GM10266 (cell line): ENCODE data around the gene NOVA2.

Experiments used
- DNase-seq: peaks from one replicate; pipeline ENCODE4 v3.0.0; 2012; ENCODE audit errors: extremely low spot score
- CTCF ChIP-seq: IDR thresholded peaks from 2 replicates; pipeline ENCODE4 v1.5.1; 2012; ENCODE audit warnings: mild to moderate bottlenecking, low read depth; ENCODE audit not compliant: control insufficient read depth, insufficient read depth; ENCODE audit errors: missing control alignments

NOVA2 gene

GRCh38 chr19:45906221-45906620 lies 67.4 kb downstream of the NOVA2 start:
- DNase-seq = no peak
- TF ChIP-seq CTCF = no peak

- TF ChIP-seq CTCF = no peak
- DNase-seq = no peak
Observed at GRCh38 chr19:45905011-45905410, 68.7 kb downstream of the NOVA2 start.

GRCh38 chr19:45902651-45903625 lies 70.7 kb downstream of the NOVA2 start:
- DNase-seq = peak; percentile 100

GRCh38 chr19:45901912-45902650 lies 71.6 kb downstream of the NOVA2 start, which contains the start of gene MYPOP:
Gene MYPOP (minus strand): TSS chr19:45902613. CDS start chr19:45901773, 840 bp downstream.
- peak; percentile 59 for DNase-seq
- TF ChIP-seq CTCF = no peak

More at GRCh38 chr19:45902651-45903625, 70.7 kb downstream of the NOVA2 start:
- no peak for TF ChIP-seq CTCF

- no peak for TF ChIP-seq CTCF
- DNase-seq = no peak
Observed at GRCh38 chr19:45901432-45901911, 72.2 kb downstream of the NOVA2 start.

- no peak for TF ChIP-seq CTCF
- no peak for DNase-seq
Observed at GRCh38 chr19:45900738-45901431, 72.8 kb downstream of the NOVA2 start.
